Stimulated activated CD4-positive, alpha-beta T cell treated with anti-CD3 and anti-CD28 coated beads, Interleukin-1b, Interleukin-23, amount 100 ng/mL, for 1 hour (primary cell): ENCODE measurements around the gene CASTOR1.

ENCODE experiments used
- DNase-seq, 2 donors: peaks; one replicate each; pipeline ENCODE4 v3.0.0-alpha.2; 2020; ENCODE audit warnings: low read depth in 2 of 2

Gene CASTOR1

GRCh38 chr22:30318799-30319419 is 29.6 kb upstream of the CASTOR1 start:
- DNase-seq, result no peak

GRCh38 chr22:30317778-30318177 is 28.5 kb upstream of the CASTOR1 start:
- no peak for DNase-seq

- no peak for DNase-seq
Observed at GRCh38 chr22:30315962-30316576, 26.8 kb upstream of the CASTOR1 start.

GRCh38 chr22:30314915-30315314 is 25.6 kb upstream of the CASTOR1 start:
- no peak for DNase-seq

- DNase-seq, result no peak
Observed at GRCh38 chr22:30313527-30314363, 24.4 kb upstream of the CASTOR1 start.

GRCh38 chr22:30312053-30312452 is 22.7 kb upstream of the CASTOR1 start:
- no peak for DNase-seq

GRCh38 chr22:30310881-30311771 is 21.8 kb upstream of the CASTOR1 start:
- DNase-seq, result no peak

- DNase-seq, result no peak
Observed at GRCh38 chr22:30309951-30310741, 20.8 kb upstream of the CASTOR1 start.

GRCh38 chr22:30308518-30309230 is 19.4 kb upstream of the CASTOR1 start:
- no peak for DNase-seq

GRCh38 chr22:30308093-30308492 is 18.8 kb upstream of the CASTOR1 start:
- no peak for DNase-seq

- no peak for DNase-seq
Observed at GRCh38 chr22:30307041-30307574, 17.8 kb upstream of the CASTOR1 start.

GRCh38 chr22:30306627-30307011 is 17.3 kb upstream of the CASTOR1 start:
- DNase-seq, result no peak

GRCh38 chr22:30305906-30306626 is 16.8 kb upstream of the CASTOR1 start:
- no peak for DNase-seq

GRCh38 chr22:30305519-30305905 is 16.2 kb upstream of the CASTOR1 start:
- DNase-seq, result no peak

- no peak for DNase-seq
Observed at GRCh38 chr22:30304495-30305244, 15.4 kb upstream of the CASTOR1 start.

GRCh38 chr22:30302810-30303138 is 13.5 kb upstream of the CASTOR1 start:
- no peak for DNase-seq

GRCh38 chr22:30301995-30302809 is 12.9 kb upstream of the CASTOR1 start:
- DNase-seq, result no peak

- DNase-seq, result no peak
Observed at GRCh38 chr22:30299322-30299721, 10.0 kb upstream of the CASTOR1 start.
